NCI-H1436 (cell line): ENCODE measurements around the gene AKAP13.

Experiments
- DNase-seq: peaks from one replicate; lab custom pipeline; 2025; lab: John Stamatoyannopoulos, UW

The AKAP13 gene

DNA sequence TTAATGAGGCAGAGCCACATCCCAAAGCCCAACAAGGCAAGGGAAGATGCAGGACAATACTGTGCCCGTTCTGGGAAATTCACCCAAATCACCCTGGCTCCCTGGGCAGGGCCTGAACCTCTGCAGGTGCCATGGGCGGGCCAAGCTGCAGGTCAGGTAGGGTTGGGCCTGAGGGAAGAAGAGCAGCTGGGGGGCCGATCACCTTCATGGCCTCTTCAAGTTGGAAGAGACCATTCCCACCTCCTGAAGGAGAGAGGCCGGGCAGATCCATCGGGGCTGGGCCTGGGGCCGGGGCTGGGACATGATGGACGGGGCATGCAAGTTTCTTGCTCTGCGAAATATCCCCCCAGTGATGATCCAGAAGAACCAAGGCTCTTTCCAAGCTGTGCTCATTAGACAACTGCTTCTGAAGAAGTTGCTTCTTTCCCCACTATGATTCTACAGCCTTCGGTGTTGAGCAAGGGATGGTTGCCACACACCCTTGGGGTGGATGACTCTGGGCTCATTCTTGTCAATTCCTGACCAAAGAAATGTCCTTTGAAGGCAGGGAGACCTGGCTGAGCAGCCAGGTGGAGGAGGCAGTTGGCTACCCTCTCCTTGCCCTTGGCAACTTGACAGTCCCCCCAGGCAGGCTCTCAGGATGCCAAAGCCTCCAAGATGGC lies 376.1 kb downstream of the AKAP13 start:
- no peak for DNase-seq

DNA sequence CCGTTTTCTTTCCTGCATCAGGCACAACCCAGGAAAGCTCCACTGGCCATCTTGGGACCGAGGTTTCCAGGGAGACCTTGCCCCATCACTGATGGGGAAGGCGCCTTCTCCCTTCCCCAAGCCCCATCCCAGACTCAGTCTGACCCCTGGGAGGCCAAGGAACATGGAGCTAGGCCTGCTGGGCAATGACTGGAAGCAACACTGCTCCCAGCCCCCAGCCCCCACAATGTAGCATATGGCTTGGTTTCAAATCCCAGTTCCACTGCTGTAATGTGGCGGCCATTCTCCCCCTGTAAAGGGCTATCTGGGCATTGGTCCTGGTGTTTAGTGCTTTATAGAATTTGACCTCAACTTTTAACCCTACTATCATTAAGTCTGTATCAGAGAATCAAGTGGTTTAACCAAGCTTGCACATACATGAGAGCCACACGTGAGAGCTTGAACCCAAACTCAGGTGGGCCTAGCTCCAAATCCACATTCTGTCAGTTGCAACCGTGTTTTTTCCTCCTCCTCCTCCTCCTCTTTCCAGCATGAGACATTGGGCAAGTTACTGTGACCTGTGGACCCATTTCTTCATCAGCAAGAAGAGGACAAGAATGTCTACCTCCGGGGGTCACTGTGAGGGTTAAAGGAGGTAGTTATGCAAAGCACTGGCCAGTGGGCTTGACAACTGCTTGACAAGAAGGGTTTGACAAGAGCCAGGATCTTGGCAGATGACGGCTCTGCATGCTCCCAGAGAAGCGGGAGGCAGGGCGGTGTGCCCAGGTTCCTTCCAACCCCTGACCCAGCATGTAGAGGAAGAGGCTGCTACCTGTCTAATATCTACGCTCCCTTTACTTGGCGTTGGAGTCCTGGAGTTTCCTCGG lies 376.9 kb downstream of the AKAP13 start:
- DNase-seq = no peak

DNA sequence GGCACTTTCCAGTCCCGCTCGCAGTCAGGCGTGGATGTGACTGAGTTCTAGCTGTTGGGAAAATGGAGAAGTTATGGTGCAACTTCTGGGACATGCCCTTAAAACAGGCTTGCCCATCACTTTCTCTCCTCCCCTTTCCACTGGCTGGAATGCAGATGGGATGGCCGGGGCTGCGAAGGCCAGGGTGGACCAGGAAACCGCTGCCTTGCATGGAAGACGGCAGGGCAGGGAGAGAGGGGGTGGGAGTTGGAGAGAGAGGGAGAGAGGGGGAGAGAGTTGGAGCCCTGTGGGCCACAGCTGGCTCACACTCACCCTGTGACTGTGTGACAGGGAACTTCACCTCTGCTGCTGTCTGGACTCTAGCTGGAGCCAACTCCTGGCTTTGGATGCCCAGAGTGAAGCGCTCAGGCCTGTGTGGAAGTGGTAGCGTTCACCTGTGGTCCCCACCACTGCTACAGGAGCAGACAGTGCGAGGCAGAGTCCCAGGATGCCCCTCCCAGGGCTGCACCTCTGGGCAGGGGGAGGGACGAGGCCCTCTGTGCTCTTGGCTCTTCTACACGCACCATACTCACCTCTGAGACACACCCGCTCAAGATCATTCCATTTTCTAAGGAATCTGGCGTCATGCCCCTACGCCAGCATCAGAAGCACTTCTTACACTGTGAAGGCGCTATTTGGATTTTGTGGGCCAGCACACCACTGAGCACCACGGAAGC lies 377.7 kb downstream of the AKAP13 start:
- DNase-seq = no peak

DNA sequence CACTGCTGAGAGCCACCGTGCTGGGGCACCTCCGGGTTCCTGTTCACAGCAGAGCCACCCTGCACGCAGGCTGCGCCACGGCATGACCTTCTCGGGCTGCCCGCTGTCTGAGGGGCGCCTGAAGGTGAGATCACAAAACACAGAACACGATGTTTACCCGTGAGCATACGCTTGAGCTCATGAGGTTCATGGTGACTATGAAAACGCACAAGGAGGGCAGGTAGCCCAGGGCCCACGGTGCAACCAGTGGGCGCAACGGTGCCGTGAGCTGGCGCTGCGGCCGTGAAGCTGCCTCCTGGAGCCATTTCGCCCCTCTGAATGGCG lies 378.2 kb downstream of the AKAP13 start:
- no peak for DNase-seq

DNA sequence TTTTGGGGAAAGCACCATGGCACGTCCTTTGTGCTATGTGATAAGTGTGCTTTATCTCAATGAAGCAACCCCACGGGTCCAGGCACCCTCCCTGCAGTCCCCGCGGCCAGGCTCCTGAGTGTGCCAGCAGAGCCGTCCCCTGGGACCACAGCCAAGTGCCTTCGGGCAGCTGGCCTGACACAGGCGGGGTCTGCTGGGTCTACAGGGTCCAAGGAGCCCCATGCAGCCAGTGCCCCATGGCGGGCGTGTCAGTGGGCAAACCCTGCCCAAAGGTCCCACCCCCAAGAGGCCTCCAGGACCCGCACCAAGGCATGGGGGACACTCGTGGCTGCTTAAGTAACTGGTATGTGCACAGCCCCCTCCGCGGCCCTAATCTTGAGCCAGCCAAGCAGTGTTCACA lies 379.0 kb downstream of the AKAP13 start:
- no peak for DNase-seq

DNA sequence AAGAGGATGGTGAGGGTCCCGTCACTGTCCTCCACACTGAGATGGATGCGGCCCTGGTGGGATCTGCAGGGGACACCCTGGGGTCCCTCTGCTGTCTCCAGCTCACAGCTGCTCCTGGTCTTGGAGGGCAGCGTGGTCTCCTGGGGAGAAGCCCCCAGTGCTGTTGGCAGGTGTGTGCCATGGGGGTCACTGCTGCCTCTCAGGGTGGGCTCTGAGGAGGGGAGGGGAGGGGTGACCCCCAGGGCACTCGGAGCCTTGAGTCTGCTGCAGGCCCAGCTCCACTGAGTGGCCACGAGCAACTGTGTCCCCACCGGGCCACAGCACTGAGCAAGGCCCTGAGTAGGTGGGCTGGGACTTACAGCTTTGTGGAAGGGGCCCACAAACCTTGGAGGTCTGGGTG lies 379.6 kb downstream of the AKAP13 start:
- DNase-seq = no peak

DNA sequence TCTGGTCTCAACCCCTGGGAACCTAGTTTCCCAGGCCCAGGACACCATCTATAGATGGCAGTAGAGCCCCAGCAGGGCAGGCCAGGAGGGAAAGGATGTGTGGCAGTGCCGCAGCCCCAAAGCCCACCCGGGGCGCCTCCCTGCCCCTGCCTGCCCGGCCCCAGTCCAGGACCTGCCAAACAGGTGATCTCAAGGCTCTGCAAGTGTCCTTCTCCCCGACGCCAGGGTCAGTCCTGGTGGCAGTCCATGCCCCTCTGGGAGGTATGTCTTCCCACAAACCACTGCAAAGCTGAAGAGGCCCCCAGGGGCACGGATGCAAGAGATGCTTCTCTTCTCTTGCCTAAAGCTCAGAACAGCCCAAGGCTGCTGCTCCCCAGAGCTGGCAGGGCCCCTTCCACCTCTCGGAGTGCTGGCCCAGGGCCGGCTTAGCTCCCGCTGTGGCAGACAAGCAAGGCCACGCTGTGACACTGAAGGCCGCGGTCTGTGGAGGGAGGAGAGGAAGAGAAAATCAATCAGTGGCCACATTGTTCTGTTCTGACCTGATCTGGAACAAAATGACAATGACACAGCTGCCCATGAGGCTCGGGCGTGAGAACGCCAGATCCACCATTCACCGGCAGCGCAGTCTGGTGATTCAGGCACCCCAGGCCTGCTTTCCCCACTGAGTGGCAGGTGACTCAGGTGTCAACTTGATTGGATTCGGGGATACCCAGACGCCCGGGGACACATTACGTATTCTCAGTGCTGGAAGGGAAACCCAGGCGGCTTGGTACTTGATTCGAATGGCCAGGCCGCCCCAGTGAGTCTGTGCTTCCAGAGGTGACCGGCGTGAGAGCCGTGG lies 380.3 kb downstream of the AKAP13 start:
- no peak for DNase-seq

DNA sequence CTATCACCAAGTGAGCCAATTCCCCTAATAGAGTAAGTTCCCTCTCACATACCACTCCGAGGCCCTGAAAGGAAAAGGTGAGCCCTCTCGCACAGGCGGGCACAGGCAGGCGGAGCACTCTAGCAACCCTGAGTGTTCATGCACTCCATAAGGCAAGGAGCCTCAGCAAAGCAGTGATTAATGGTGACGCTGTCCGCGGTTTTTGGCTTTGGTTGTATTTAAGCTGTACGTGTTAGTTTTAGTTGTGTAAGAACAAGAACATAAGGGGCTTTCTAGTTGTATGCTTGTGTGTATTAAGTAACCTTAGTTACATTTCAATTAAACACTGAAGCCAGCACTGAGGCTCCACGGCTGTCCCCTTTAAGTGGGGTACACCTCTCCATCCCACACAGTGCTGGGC lies 381.2 kb downstream of the AKAP13 start:
- no peak for DNase-seq

DNA sequence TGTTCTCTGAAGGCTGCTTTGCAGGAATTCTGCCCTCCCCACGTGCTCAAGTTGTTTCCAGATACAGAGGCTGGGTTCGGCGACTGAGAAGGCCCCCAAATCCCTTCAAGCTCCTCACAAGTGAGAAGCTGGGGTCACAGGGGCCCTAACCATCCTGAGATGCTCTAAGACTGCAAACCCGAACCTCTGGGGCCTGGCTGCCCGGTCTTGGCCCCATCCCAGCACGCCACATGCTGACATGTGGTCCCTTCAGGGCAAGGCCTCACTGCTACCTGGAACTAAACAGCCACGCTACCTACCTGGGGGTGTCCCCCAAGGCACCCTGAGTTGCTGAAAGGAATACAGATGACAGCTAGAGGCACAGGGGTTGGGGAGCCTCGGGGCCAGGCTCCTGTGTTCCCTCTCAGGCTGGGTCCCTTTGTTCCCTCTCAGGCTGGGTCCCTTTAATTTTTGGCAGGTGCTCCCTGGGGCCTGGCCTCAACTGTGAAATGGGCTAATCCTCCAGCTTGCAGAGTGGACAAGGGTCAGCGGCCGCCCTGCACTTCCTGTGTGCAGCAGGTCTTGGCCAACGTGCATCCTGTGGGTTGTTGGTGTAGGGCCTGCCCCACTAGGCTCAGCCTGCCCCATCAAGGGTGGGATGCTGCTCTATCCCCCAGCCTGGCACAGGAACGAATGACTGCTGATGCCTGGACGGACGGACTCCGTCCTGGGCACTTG lies 381.8 kb downstream of the AKAP13 start:
- DNase-seq = no peak

DNA sequence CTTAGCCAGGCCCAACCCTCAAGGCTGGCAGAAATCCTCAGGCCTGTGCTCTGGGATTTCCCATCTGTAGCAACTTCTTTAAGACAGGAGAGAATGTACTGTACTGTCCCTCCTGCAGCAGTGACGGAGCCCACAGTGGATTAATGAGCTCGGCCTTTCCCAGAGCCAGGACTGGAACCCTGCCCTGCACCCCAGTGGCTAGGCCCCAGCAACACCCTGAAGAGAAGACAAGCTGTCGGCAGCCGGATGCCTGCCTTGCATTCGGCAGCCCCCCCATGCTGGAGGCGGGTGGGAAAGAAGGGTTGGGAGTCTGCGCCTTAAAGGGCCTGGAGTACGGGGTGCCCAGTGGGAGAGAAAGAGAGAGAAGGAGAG lies 382.3 kb downstream of the AKAP13 start:
- DNase-seq = no peak

DNA sequence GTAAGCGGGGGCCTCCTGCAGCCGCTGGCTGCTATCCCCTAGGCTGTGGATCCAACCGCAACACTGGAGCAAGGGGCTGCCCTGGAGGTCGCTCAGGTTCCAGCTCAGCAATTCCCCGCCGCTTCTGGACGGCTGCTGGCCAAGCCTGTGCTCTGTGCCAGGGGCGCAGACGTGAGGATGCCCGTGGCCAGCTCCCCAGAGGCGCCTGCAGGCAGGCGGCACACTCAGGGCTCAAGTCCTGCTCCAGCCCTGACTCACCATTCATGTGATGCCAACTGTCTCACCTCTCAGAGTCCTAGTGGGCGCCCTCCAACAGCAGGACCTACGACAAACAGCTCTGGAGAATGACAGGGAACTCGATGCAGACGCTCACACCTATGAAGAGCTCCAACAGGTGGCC lies 382.8 kb downstream of the AKAP13 start:
- no peak for DNase-seq

DNA sequence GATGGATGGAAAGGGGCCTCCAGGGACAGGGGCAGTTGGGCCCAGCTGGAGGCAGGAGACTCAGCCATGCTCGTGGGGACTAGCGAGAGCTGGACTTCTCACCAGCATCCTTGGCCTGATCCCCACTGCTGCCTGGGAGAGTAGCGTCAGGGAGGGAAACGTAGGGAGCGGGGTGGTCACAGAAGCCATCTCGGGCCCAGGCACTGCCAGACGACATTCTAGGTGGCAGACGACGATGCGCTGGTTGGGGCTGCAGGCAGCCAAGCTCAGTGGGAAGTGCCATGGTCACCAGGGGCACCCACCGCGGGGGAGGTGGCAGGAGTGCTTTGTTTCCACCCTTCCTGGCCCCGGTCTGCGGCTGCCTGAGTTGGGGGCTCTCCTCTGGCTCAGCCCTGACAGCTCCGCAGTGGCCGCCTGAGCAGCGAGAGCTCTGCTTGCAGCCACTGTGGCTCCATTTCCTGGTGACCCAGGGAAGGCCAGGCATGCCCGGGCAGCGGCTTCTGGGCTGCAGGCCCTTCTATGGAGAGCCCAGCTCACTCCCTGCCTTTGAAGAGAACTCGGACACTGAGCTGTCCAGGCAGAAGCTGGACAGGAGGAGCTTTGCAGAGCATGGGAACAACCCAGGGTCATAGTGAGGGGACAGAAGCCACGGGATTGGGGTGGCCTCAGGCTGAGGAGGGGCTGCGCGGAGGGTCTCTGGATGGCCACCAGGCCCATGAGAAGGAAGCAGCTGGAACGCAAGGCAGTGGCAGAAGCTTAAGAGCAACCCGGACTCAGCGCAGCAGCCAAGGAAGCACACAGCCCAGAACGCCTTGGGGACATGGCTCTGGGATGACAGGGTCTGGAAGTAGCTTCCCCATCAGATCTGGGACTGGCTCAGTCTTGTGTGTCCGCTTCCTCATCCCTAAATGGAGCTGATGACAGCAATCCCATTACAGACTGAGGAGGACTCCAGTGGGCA lies 383.6 kb downstream of the AKAP13 start:
- no peak for DNase-seq

DNA sequence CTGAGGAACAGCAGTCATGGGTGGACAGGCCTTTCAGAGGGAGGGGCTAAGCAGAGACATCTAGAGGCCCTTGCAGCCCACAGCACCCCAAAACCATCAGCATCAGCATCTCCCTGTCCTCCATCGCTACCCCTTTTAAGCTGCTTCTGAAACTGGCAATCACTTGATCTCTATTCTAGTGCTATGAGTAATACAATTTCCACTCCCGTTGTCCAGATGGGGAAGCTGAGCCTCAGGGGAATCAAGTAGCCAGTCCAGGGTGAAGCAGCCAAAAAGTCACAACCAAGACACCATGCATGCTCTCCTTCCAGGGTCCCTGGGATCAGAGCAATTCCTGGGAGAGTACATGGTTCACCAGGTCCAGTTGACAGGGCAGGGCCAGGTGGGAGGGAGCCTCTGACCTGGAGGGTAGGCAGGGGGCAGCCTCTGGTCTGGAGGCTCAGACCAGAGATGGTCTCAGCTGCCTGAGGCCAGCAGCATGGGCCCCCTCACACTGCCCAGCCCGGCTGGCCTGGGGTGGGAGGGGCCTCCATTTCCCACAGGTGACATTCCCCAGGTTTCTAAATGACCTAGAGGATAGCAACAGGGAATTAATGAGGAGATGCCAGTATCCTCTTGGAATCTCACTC lies 384.4 kb downstream of the AKAP13 start:
- no peak for DNase-seq

DNA sequence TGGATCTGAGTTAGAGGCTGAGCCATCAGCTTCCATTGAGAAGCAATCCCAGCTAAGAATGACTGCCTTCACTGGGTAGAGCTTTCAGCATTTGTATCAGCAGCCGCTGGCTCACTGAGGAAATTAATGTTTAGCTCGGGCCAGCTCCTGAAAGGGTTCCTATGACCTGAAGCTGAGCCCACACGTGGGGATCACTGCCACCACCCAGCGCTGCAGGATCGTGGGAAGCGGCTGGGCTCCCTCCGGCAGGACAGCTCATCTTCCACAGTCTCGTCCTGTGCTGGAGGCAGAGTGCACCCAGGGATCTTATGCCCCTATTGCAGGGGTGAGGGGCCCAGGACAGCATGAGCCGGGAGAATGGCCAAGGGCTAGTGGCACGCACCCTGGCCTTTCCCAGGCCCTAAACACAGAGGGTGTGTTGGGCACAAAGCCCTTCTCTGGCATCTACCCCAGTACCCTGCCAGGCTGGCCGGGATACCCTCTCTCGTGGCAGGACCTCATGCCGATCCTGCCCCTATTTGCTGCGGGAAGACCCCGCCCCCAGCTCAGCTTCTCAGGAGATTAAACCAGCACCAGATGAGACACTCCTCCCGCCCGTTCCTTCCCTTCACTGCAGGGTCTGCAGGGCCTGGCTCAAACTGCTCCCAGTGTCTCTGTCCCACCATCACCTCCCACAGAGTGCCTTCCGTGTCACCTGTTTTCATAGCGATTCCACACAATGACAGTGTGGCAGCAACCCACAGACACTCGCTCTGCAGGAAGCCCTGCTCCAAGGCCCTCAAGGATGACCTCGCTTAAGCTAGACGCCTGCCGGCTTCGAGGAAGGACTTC lies 385.8 kb downstream of the AKAP13 start:
- DNase-seq = no peak

DNA sequence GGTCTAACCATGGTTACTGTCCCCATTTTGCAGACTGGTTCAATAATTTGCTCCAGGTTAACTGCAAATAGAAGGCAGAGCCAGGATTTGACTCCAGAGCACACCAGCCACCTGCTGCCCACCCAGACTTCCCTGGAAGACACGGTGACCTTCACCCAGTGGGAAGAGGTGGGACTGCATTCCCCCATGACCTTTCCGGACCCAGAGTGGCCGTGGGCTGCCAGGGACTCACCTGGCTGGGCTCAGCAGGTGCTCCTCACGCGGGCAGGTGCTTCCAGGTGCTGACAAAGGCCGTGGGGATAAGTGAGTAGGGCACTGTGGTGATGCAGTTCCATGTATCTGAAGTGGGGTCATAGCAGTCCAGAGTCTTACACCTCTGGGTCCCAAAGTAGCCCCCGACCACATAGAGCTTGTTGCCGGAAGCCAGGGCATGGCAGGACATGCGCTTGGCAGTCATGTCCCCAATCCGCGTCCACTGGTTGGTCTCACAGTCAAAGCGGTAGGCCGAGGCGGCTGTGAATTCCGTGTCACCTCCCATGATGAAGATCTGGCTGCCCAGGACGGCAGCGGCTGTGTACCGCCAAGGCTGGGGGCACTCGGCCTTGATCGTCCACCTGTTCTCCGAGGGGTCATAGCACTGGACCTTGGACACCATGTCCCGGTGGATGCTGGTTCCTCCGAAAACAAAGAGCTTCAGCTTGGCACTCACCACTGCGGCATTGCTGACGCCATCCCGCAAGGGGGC lies 387.6 kb downstream of the AKAP13 start:
- DNase-seq = no peak

DNA sequence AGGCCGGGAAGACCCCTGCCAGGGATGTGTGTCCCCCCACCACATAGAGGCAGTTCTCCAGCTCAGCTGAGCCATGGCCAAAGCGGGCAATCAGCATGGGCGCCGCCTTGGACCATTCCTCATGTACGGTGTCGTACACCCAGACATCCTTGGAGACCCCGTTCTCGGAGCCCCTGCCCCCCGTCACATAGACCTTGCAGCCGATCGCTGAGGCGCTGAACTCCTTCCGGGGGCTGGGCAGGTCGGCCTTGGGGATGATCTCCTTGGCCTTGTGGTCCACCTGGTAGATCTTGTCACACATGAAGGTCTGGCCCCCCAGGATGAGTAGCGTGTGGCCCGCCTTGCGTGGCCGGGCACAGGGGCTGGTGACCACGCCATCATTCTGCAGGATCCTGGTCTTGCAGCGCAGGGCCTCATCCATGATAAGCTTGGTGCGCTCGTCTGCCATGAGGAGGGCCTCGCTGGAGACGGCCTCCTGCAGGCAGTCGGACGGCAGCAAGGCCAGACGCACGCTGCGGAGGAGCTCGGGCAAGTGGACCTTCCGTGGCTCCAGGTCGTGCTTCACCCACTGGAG lies 388.3 kb downstream of the AKAP13 start:
- DNase-seq = no peak

DNA sequence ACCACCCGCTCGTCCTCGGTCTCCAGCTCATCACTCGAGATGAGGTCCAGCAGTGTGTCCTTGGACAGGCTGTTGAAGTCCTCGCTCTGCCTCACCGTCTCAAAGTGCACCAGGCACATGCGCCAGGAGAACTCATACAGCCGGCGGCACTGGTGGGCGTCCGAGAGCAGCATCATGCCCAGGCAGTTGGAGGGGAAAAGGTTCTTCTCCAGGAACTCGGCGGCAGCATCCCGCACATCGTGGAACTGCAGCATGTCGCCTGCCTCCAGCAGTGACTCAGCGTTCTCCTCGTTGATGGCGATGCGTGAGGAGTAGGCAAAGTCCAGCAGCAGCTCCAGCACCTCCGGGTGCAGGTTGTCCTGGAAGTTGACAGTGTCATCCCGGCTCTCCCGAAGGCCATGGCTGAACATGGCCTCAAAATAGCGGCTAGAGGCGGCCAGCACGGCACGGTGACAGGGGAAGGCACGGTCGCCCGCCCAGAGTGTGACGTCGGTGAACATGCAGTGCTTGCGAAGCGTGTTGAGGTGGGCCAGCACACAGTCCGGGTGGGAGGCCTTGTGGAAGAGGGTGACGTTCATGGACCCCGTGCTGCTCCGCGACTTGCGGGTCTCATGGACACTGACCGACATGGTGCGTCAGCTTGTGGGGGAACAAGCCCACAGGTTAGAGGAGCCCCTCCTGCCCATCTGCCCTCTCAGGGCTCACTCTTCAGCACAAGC lies 388.9 kb downstream of the AKAP13 start:
- no peak for DNase-seq
